Head of caudate nucleus (tissue), 42 donors: ENCODE data around the gene LGSN.
"Not testable (repeated sequence)": the region's sequence is repeated elsewhere in the genome, so short reads cannot be mapped to it uniquely, and the experiment has no call there.

Experiments used
- DNase-seq, 42 donors: peaks; one replicate each; pipeline versions ENCODE4 v3.0.0 to v3.0.0-alpha.2; 2020 to 2021; ENCODE audit warnings: mixed read lengths in 7 of 42
- intact Hi-C: fragments of 100-400 bp; cut with DNase I; formaldehyde crosslinking; loops from one replicate; pipeline ENCODE4 v1.15.0; 2022

LGSN gene

DNA sequence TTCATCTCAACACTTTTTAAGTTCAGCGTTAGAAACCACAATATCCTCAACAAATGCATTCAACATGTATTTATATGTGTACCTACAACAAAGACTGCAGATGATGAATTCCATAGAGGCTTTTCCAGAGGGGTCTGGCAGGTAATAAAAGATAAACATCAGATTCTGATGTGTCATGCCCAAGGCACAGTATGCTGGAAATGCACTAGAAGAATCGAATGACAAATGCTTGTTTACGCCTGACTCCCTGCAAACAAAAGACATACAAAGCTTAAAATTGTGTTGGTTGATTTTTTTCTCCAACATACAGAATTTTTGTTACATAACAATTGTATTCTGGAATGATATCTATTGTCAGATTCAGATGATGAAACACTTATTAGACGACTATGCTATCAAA, at the start of gene LGSN:
TSS of gene LGSN (minus strand) at position 45 of the 400 bp plus-strand sequence. CDS start at position 5, 40 bp downstream.
- DNase-seq: no peak
- intact Hi-C loops: no loop called here

- intact Hi-C loops: no loop called here
- no peak for DNase-seq
These were observed 48.6 kb upstream of the LGSN start for GRCh38 chr6:63368347-63368746.

DNA sequence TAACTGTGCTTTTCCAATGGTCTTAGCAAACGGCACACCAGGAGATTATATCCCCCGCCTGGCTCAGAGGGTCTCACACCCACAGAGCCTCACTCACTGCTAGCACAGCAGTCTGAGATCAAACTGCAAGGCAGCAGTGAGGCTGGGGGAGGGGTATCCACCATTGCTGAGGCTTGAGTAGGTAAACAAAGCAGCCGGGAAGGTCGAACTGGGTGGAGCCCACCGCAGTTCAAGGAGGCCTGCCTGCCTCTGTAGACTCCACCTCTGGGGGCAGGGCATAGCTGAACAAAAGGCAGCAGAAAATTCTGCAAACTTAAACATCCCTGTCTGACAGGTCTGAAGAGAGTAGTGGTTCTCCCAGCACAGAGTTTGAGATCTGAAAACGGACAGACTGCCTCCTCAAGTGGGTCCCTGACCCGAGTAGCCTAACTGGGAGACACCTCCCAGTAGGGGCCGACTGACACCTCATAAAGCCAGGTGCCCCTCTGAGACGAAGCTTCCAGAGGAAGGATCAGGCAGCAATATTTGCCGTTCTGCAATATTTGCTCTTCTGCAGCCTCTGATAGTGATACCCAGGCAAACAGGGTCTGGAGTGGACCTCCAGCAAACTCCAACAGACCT, 42.8 kb upstream of the LGSN start:
- DNase-seq, intact Hi-C loops: not testable (repeated sequence)

DNA sequence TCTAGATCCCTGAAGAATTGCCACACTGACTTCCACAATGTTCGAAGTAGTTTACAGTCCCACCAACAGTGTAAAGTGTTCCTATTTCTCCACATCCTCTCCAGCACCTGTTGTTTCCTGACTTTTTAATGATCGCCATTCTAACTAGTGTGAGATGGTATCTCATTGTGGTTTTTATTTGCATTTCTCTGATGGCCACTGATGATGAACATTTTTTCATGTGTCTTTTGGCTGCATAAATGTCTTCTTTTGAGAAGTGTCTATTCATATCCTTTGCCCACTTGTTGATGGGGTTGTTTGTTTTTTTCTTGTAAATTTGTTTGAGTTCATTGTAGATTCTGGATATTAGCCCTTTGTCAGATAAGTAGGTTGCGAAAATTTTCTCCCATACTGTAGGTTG, 37.6 kb upstream of the LGSN start:
- DNase-seq, intact Hi-C loops: not testable (repeated sequence)

DNA sequence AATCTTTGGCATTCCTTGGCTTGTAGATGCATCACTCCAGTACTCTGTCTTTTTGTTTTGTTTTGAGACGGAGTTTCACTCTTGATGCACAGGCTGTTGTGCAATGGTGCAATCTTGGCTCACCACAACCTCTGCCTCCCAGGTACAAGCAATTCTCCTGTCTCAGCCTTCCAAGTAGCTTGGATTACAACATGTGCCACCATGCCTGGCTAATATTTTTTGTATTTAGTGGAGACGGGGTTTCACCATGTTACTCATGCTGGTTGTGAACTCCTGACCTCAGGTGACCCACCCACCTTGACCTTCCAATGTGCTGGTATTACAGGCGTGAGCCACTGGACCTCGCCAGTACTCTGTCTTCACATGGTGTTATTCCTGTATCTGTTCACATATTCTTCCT, 35.8 kb upstream of the LGSN start:
- intact Hi-C loops: no loop called here
- no peak for DNase-seq

GRCh38 chr6:63353286-63353630, 33.5 kb upstream of the LGSN start:
- intact Hi-C loops: no loop called here
- DNase-seq: no peak

DNA sequence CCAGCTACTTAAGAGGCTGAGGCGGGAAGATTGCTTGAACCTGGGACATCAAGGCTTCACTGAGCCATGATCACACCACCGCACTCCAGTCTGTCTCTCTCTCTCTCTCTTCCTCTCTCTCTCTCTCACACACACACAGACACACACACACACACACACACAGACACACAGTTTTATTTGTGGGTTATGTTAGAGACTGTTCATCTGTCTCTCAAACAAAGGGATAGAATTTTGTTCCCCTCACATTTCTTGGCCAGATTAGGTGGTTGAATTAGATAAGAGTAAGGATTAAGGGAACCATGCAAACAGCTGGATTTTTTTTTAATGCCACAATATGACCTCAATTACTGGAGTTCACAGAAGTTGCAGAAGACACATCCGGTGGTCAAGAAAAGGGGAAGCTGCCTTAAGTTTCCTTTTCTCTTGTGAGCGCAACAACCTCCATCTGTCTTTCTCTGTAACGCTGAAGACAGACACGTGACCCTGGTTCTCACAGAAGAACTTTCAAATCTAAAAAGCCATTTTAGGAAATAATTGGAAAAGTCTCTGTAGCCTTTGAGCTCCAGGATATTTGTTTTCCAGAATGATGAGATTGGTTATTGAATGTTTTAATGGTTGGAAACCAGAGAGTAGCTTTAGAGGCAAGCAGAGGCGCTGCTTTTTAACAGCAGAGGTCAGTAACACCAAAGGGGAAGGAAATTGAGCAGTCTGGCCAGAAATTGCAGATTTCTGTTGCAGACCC, 32.9 kb upstream of the LGSN start:
- DNase-seq: peak in 25 of 42 donors; percentile 14 to 64 (median 38)
- intact Hi-C loops: no loop called here

- intact Hi-C loops: no loop called here
- no peak for DNase-seq
These were observed 32.3 kb upstream of the LGSN start for GRCh38 chr6:63352069-63352543.

DNA sequence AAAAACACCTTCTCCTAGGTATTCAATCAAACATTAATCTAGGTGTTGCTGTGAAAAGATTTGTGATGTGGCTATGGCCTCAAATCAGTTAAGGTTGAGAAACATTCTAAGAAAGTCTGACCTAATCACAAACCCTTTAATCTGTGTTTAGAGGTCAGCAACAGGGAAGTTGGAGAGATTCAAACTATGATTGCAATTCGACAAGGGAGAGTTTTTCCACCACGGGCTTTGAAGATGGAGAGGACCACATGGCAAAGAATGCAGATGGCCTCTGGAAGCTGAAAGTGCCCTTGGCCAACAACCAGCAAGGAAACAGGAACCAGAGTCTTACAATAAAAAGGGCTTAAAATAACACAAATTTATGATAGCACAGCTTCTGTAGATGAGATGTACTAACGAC, 29.6 kb upstream of the LGSN start:
- DNase-seq: no peak
- intact Hi-C loops: no loop called here

GRCh38 chr6:63348836-63349235, 29.1 kb upstream of the LGSN start:
- intact Hi-C loops: no loop called here
- no peak for DNase-seq

GRCh38 chr6:63347599-63347998, 27.8 kb upstream of the LGSN start:
- intact Hi-C loops: no loop called here
- DNase-seq: no peak

DNA sequence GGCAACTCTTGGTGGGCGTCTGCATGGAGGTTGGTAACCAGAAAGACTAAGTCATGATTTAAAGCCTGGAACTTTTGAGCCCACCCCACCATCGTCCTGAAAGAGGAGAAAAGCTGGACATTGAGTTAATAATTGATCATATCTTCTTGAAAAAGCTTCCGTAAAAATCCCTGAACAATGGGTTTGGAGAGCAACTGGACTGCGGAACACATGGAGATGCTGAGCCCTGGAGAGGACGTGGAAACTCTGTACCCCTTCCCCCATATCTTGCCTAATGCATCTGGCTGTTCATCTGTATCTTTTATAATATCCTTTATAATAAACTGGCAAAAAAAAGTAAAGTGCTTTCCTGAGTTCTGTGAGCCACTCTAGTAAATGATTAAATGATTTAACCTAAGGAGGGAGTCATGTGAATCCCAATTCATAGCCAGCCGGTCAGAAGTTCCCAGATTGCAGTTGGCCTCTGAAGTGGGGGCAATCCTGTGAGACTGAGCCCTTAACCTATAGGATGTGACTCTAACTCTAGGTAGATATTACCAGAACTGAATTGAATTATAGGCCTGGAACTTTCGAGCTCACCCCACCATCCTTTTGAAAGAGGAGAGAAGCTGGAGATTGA, 26.5 kb upstream of the LGSN start:
- DNase-seq: no peak
- intact Hi-C loops: no loop called here

DNA sequence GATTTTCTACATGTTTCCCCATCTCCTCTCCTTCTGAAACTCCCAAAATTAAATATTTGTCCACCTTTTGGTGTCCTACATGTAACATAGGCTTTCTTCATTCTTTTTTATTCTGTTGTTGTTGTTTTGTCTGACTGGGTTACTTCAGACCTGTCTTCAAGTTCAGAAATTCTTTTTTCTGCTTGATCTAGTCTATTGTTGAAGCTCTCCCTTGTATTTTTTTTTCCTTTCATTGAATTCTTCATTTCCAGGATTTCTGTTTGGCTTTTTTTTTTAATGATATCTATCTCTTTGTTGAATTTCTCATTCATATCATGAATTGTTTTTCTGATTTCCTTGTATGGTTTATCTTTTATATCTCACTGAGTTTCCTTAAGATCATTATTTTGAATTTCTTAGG, 20.6 kb upstream of the LGSN start:
- intact Hi-C loops: no loop called here
- DNase-seq: no peak

- intact Hi-C loops, DNase-seq: not testable (repeated sequence)
These were observed 14.9 kb upstream of the LGSN start for GRCh38 chr6:63334652-63335051.

GRCh38 chr6:63333440-63333839, 13.7 kb upstream of the LGSN start:
- DNase-seq: no peak
- intact Hi-C loops: no loop called here

- intact Hi-C loops, DNase-seq: not testable (repeated sequence)
These were observed 6.8 kb upstream of the LGSN start for GRCh38 chr6:63326630-63327029.

DNA sequence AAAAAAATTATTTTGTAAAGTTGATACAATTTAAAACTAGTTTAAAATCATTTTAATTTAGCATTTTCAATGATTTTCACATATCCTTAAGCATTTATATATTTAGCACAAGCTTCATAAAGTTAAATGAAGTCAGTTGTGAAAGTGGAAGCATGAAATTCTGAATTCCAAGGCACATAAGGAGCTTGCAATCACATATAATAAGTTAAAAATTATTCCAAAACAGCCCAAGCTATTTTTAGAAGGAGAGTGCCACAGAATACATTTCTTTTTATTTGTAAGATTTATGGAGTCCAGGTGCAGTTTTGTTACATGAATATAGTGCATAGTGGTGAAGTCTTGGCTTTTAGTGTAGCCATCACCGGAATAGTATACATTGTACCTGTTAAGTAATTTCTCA, 3.2 kb upstream of the LGSN start:
- intact Hi-C loops: no loop called here
- no peak for DNase-seq

- no peak for DNase-seq
These were observed 2.0 kb upstream of the LGSN start for GRCh38 chr6:63321821-63322220.

DNA sequence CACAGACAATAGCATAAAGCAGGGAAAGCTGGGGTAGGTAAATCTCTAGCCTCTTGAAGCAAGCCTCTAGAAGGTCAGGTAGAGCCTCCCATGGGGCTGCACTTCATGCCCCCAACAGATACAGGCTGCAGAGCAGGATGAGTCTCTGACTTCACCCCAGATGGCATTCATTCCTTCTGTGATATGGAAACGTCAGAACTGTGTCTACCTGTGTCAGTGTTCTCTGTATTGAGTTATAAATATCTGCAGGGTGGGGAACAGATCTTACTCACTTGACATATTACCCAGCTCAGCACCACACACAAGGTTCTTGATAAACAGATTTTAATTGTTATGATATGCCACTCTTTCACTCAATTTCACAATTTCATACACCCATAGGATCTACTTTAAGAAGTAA, 2.1 kb downstream of the LGSN start:
- peak in 19 of 42 donors; percentile 3 to 66 (median 19) for DNase-seq
- intact Hi-C loops: no loop called here

More at GRCh38 chr6:63321821-63322220, 2.0 kb upstream of the LGSN start:
- intact Hi-C loops: no loop called here

- intact Hi-C loops: no loop called here
- DNase-seq: no peak
These were observed 3.7 kb downstream of the LGSN start for GRCh38 chr6:63316113-63316512.
